Duodenal mucosa (tissue), 2 donors: ENCODE results near the gene UFM1.

ENCODE experiments used
- H3K27ac ChIP-seq: one replicate; pipeline ENCODE4 v1.7.0; 2013; ENCODE audit warnings: low read depth, low read length
- H3K27me3 ChIP-seq, 2 donors: one replicate each; pipeline ENCODE4 v1.7.0; 2013; ENCODE audit warnings: low read length in 2 of 2, control low read depth in 1 of 2; ENCODE audit not compliant: insufficient read depth in 2 of 2, control insufficient read depth in 1 of 2
- H3K36me3 ChIP-seq, 2 donors: one replicate each; pipeline ENCODE4 v1.7.0; 2013; ENCODE audit warnings: low read length in 2 of 2, control low read depth in 1 of 2; ENCODE audit not compliant: insufficient read depth in 2 of 2, control insufficient read depth in 1 of 2
- H3K4me1 ChIP-seq, 2 donors: one replicate each; pipeline ENCODE4 v1.7.0; 2013; ENCODE audit warnings: low read length in 2 of 2, control low read depth in 1 of 2; ENCODE audit not compliant: insufficient read depth in 2 of 2, control insufficient read depth in 1 of 2
- H3K4me3 ChIP-seq, 2 donors: one replicate each; pipeline ENCODE4 v1.7.0; 2013; ENCODE audit warnings: low read length in 2 of 2, low read depth in 1 of 2
- H3K9ac ChIP-seq, 2 donors: one replicate each; pipeline ENCODE4 v1.7.0; 2013; ENCODE audit warnings: low read length in 2 of 2, low read depth in 1 of 2
- H3K9me3 ChIP-seq, 2 donors: one replicate each; pipeline ENCODE4 v1.7.0; 2013; ENCODE audit warnings: low read length in 2 of 2, control low read depth in 1 of 2; ENCODE audit not compliant: control insufficient read depth in 1 of 2

UFM1 gene

GRCh38 chr13:38334845-38335244 is 14.8 kb upstream of the UFM1 start:
- Histone ChIP-seq H3K4me1 (no peaks in the 10 kb centered on the region), H3K27ac (no peak overlapping the region), H3K9ac (no peak overlapping the region), H3K36me3 (no peaks in the 10 kb centered on the region), H3K27me3 (no peaks in the 10 kb centered on the region), H3K9me3 (no peaks in the 10 kb centered on the region), H3K4me3 (no peak overlapping the region)

- H3K27me3 ChIP-seq: no peaks in the 10 kb centered on the region
- H3K36me3 ChIP-seq: no peaks in the 10 kb centered on the region
- no peak overlapping the region for H3K27ac ChIP-seq
- H3K9me3 ChIP-seq: no peaks in the 10 kb centered on the region
- H3K4me3 ChIP-seq: no peak overlapping the region
- no peak overlapping the region for H3K9ac ChIP-seq
- H3K4me1 ChIP-seq: no peaks in the 10 kb centered on the region
These were observed 11.6 kb upstream of the UFM1 start for GRCh38 chr13:38338089-38338488.

- Histone ChIP-seq H3K9me3 (no peaks in the 10 kb centered on the region), H3K9ac (no peak overlapping the region), H3K27me3 (no peaks in the 10 kb centered on the region), H3K36me3 (no peaks in the 10 kb centered on the region), H3K27ac (no peak overlapping the region), H3K4me1 (no peaks in the 10 kb centered on the region), H3K4me3 (no peak overlapping the region)
These were observed 9.0 kb upstream of the UFM1 start for GRCh38 chr13:38340624-38341023.

GRCh38 chr13:38341149-38341692 is 8.4 kb upstream of the UFM1 start:
- Histone ChIP-seq H3K4me1 (no peaks in the 10 kb centered on the region), H3K4me3 (no peak overlapping the region), H3K27me3 (no peaks in the 10 kb centered on the region), H3K9me3 (no peaks in the 10 kb centered on the region), H3K9ac (no peak overlapping the region), H3K27ac (no peak overlapping the region), H3K36me3 (no peaks in the 10 kb centered on the region)

GRCh38 chr13:38346764-38347163 is 2.9 kb upstream of the UFM1 start:
- Histone ChIP-seq H3K27me3 (no peaks in the 10 kb centered on the region), H3K9me3 (no peaks in the 10 kb centered on the region), H3K36me3 (no peaks in the 10 kb centered on the region), H3K27ac (no peak overlapping the region), H3K4me1 (peaks cover 12 to 19% of the 10 kb centered on the region in 2 donors), H3K9ac (no peak overlapping the region), H3K4me3 (no peak overlapping the region)

- Histone ChIP-seq H3K9me3 (no peaks in the 10 kb centered on the region), H3K9ac (peak overlapping the region; percentile 44 to 77), H3K27ac (peak overlapping the region; percentile 53), H3K36me3 (peaks cover 0 to 2% of the 10 kb centered on the region in 2 donors), H3K27me3 (no peaks in the 10 kb centered on the region), H3K4me1 (peaks cover 12 to 21% of the 10 kb centered on the region in 2 donors), H3K4me3 (peak overlapping the region; percentile 81 to 96)
These were observed 726 bp upstream of the UFM1 start for GRCh38 chr13:38348861-38349389.

GRCh38 chr13:38350114-38350617 is 515 bp downstream of the UFM1 start:
- Histone ChIP-seq H3K4me3 (peak overlapping the region; percentile 81 to 96), H3K9ac (peak overlapping the region; percentile 72 to 90), H3K27ac (peak overlapping the region; percentile 84), H3K27me3 (no peaks in the 10 kb centered on the region), H3K36me3 (peaks cover 6 to 8% of the 10 kb centered on the region in 2 donors), H3K9me3 (no peaks in the 10 kb centered on the region), H3K4me1 (peaks cover 12 to 24% of the 10 kb centered on the region in 2 donors)

- Histone ChIP-seq H3K4me3 (no peak overlapping the region), H3K9ac (no peak overlapping the region), H3K27me3 (no peaks in the 10 kb centered on the region), H3K27ac (no peak overlapping the region), H3K9me3 (no peaks in the 10 kb centered on the region), H3K36me3 (peaks cover 12 to 32% of the 10 kb centered on the region in 2 donors), H3K4me1 (peaks cover 9 to 15% of the 10 kb centered on the region in 2 donors)
These were observed 6.0 kb downstream of the UFM1 start for GRCh38 chr13:38355595-38356119.

- Histone ChIP-seq H3K27ac (no peak overlapping the region), H3K4me1 (peaks cover 0 to 3% of the 10 kb centered on the region in 2 donors), H3K9ac (no peak overlapping the region), H3K27me3 (no peaks in the 10 kb centered on the region), H3K9me3 (no peaks in the 10 kb centered on the region), H3K4me3 (no peak overlapping the region), H3K36me3 (peaks cover 19 to 49% of the 10 kb centered on the region in 2 donors)
These were observed 9.0 kb downstream of the UFM1 start for GRCh38 chr13:38358684-38359083.

- Histone ChIP-seq H3K9ac (no peak overlapping the region), H3K4me1 (no peaks in the 10 kb centered on the region), H3K4me3 (no peak overlapping the region), H3K27me3 (no peaks in the 10 kb centered on the region), H3K9me3 (no peaks in the 10 kb centered on the region), H3K36me3 (peaks cover 13 to 32% of the 10 kb centered on the region in 2 donors), H3K27ac (no peak overlapping the region)
These were observed 12.1 kb downstream of the UFM1 start for GRCh38 chr13:38361542-38362262.
